ENCODE measurements around the gene RDH8.

RDH8 gene

GRCh38 chr19:10003271-10003670, 10.0 kb upstream of the RDH8 start:
- no peak for DNase-seq (ENCODE audit: low read depth)

GRCh38 chr19:10004617-10005016, 8.7 kb upstream of the RDH8 start:
- TF ChIP-seq, protein P1, sequence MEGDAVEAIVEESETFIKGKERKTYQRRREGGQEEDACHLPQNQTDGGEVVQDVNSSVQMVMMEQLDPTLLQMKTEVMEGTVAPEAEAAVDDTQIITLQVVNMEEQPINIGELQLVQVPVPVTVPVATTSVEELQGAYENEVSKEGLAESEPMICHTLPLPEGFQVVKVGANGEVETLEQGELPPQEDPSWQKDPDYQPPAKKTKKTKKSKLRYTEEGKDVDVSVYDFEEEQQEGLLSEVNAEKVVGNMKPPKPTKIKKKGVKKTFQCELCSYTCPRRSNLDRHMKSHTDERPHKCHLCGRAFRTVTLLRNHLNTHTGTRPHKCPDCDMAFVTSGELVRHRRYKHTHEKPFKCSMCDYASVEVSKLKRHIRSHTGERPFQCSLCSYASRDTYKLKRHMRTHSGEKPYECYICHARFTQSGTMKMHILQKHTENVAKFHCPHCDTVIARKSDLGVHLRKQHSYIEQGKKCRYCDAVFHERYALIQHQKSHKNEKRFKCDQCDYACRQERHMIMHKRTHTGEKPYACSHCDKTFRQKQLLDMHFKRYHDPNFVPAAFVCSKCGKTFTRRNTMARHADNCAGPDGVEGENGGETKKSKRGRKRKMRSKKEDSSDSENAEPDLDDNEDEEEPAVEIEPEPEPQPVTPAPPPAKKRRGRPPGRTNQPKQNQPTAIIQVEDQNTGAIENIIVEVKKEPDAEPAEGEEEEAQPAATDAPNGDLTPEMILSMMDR (IDR thresholded peaks at IDR 0.05; ENCODE audit: control insufficient read depth, insufficient read depth, low read depth, low read length, missing control alignments), result no peak
- no peak for DNase-seq (ENCODE audit: low read depth)
- no peak overlapping the region for H3K4me3 ChIP-seq (ENCODE audit: control insufficient read depth, low read depth, low read length)

More at GRCh38 chr19:10003271-10003670, 10.0 kb upstream of the RDH8 start:
- TF ChIP-seq, protein P1 (IDR thresholded peaks at IDR 0.05; ENCODE audit: control insufficient read depth, insufficient read depth, low read depth, low read length, missing control alignments), result no peak
- H3K4me3 ChIP-seq (ENCODE audit: control insufficient read depth, low read depth, low read length), result no peak overlapping the region

- DNase-seq (ENCODE audit: low read depth), result no peak
- TF ChIP-seq, protein P1 (IDR thresholded peaks at IDR 0.05; ENCODE audit: control insufficient read depth, insufficient read depth, low read depth, low read length, missing control alignments), result no peak
- no peak overlapping the region for H3K4me3 ChIP-seq (ENCODE audit: control insufficient read depth, low read depth, low read length)
Observed at GRCh38 chr19:10005632-10006334, 7.5 kb upstream of the RDH8 start.

GRCh38 chr19:10006335-10006708, 7.0 kb upstream of the RDH8 start:
- TF ChIP-seq, protein P1 (IDR thresholded peaks at IDR 0.05; ENCODE audit: control insufficient read depth, insufficient read depth, low read depth, low read length, missing control alignments), result no peak
- DNase-seq (ENCODE audit: low read depth), result no peak
- H3K4me3 ChIP-seq (ENCODE audit: control insufficient read depth, low read depth, low read length), result no peak overlapping the region

GRCh38 chr19:10006752-10007323, 6.4 kb upstream of the RDH8 start:
- TF ChIP-seq, protein P1 (IDR thresholded peaks at IDR 0.05; ENCODE audit: control insufficient read depth, insufficient read depth, low read depth, low read length, missing control alignments), result no peak
- H3K4me3 ChIP-seq (ENCODE audit: control insufficient read depth, low read depth, low read length), result no peak overlapping the region
- DNase-seq (ENCODE audit: low read depth), result no peak

GRCh38 chr19:10007371-10008183, 5.7 kb upstream of the RDH8 start:
- TF ChIP-seq, protein P1 (IDR thresholded peaks at IDR 0.05; ENCODE audit: control insufficient read depth, insufficient read depth, low read depth, low read length, missing control alignments), result no peak
- no peak overlapping the region for H3K4me3 ChIP-seq (ENCODE audit: control insufficient read depth, low read depth, low read length)
- DNase-seq (ENCODE audit: low read depth), result no peak

All from AG09309 (cell line).